ENCODE results near the gene SETBP1.

GRCh38 chr18:44733754-44734465 is 53.2 kb downstream of the SETBP1 start:
- TF ChIP-seq CTCF (IDR thresholded peaks at IDR 0.05) (no peak), SP1 (CRISPR knock-in tag; conservative IDR thresholded peaks at IDR 0.05) (no peak), NR1H2 (CRISPR knock-in tag; IDR thresholded peaks at IDR 0.05) (no peak), MAX (CRISPR knock-in tag; IDR thresholded peaks at IDR 0.05) (no peak), USF1 (CRISPR knock-in tag; IDR thresholded peaks at IDR 0.05) (no peak), ATF3 (CRISPR knock-in tag; conservative IDR thresholded peaks at IDR 0.05) (no peak), MYBL2 (CRISPR knock-in tag; IDR thresholded peaks at IDR 0.05) (no peak), CBFB (CRISPR knock-in tag; IDR thresholded peaks at IDR 0.05; ENCODE audit: low read depth) (no peak), ZNF423 (CRISPR knock-in tag; IDR thresholded peaks at IDR 0.05) (no peak), USF2 (CRISPR knock-in tag; IDR thresholded peaks at IDR 0.05) (no peak), NFATC4 (CRISPR knock-in tag; IDR thresholded peaks at IDR 0.05) (no peak), PRDM15 (CRISPR knock-in tag; IDR thresholded peaks at IDR 0.05) (no peak), E2F5 (CRISPR knock-in tag; IDR thresholded peaks at IDR 0.05) (no peak)
